Islet precursor cell (in vitro differentiated cells): ENCODE data around the gene OLR1.
A peak's percentile ranks its signal among the peaks of the same experiment; 100 is the strongest.

ENCODE experiments used
- DNase-seq: peaks from one replicate; pipeline ENCODE4 v3.0.0-alpha.2; 2018

Gene OLR1

DNA sequence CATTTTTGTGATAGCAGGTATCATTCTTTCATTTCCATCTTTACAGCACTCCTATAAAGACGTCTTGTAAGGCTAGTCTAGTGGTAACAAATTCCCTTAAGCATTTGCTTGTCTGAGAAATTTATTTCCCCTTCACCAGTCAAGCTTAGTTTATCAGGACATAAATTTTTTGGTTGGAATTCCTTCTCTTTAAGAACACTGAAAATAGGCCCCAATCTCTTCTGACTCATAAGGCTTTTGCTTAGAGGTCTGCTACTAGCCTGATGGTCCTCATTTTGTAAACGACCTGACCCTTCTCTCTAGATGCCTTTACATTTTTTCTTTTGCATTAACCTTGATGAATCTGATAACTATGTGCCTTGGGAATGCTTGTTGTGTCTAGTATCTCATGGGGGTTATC, 20.3 kb downstream of the OLR1 start:
- DNase-seq: no peak

DNA sequence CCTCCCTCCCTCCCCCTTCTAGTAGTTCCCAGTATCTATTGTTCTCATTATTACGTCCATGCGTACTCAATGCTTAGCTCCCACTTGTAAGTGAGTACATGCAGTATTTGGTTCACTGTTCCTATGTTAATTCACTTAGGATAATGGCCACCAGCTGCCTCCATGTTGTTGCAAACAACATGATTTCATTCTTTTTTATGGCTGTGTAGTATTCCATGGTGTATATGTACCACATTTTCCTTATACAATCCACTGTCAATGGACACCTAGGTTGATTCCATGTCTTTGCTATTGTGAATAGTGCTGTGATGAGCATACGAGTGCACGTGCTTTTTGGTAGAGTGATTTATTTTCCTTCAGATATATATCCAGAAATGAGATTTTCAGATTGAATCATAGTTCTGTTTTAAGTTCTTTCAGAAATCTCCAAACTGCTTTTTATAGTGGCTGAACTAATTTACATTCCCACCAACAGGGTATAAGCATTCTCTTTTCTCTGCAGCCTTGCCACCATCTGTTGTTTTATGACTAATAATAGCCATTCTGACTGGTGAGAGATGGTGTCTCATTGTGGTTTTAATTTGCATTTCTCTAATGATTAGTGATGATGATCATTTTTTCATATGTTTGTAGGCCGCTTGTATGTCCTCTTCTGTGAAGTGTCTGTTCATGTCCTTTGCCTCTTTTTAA, 24.1 kb downstream of the OLR1 start:
- no peak for DNase-seq

DNA sequence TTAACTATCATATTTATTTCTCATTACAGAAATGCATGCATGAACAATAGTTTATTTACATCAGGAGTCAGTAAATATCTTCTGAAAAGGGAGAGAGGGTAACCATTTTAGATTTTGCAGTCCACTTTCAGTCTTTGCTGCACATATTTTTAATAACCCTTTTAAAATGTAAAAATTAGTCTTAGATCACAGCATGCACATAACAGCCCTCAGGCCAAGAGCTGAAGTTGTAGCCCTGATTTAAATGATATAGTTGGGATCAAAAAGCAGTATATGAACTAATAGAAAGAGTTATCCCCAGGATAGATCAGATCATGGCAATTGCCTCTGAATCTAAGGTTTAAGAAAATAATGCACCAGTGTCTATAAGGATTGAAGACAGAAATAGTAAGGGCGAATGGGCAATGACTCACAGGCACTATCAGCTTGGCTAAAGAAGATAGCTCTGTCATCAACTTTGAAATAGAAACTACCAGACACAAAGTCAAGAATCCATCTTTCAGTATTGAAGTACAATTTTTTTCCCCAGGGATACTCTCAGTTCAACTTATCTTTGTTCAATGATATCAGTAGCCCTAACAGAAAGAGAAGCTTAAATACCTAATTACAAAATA, 28.8 kb downstream of the OLR1 start:
- no peak for DNase-seq

DNA sequence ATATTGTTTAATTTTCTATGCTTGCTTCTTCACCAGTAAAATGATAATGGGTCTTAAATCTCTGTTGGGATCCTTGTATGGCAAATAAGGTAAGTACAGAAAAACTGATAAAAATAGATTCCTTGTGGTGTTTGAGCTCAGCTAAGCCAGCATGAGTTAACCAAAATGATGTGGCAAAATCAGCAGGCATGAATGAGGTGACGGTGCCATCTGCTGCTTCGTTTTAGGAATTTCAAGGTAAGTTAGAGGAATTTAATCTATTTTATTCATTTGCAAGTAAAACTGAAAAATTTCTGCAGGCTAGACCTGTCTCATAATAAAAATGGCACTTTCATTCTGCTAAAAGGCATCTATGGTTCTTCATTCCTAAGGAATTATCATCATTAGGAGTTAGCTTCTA, 31.9 kb downstream of the OLR1 start:
- peak; percentile 69 for DNase-seq

DNA sequence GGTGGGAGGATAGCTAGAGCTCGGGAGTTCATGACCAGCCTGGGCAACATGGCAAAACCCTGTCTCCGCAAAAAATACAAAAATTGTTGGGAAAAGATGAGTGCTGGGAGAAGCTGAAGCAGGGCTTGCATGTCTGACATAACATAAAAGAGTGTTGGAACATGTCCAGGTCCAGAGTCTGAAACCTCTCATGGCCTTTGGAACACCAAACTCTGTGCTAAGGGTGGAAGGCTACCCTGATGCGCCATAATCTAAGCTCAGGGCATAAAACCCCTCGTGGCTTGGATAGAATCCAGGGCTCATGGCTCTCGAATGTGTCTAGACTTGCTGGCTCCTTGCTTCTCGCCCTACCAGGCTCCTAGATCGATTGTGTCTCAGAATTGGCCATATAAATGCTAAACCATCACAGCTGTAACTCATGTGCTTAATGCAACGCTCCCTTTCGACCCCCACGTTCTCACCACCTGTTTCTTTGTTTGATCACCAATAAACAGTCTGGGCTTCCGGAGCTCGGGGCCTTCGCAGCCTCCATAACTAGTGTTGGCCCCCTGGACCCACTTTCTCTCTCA, 35.2 kb downstream of the OLR1 start:
- no peak for DNase-seq

DNA sequence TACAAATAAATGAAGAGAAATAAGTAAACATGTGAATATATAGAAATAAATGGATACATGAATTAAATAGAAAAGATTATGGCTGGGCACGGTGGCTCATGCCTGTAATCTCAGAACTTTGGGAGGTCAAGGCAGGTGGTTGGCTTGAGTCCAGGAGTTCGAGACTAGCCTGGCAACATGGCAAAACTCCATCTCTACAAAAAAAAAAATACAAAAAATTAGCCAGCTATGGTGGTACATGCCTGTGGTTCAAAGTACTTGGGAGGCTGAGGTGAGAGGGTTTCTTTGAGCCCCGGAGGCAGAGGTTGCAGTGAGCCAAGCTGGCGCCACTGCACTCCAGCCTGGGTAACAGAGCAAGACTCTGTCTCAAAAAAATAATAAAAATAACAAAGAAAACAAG, 36.8 kb downstream of the OLR1 start:
- DNase-seq: no peak

DNA sequence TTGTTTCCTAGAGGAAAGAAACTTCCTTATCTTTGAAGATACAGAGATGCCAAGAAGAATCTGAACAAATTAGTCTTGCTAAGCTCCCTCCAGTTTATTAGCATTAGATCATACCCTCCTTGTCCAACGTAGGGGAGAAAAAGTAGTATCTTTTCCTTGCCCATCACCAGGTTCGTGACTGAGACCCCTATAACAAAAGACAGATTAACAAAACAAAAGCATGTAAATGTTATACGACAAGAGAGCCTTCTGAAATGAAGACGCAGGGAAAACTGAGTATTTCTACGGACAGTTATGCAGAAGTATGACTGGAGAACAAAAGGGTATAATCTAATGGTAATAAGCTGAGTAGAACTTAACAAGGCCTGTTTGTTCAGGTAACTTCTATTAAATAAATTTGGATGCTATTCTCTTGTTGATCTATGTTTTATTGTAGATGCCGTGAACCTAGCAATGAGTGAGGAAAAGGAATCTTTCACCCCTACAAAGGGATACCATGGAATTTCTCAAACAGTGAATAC, 39.0 kb downstream of the OLR1 start:
- no peak for DNase-seq

DNA sequence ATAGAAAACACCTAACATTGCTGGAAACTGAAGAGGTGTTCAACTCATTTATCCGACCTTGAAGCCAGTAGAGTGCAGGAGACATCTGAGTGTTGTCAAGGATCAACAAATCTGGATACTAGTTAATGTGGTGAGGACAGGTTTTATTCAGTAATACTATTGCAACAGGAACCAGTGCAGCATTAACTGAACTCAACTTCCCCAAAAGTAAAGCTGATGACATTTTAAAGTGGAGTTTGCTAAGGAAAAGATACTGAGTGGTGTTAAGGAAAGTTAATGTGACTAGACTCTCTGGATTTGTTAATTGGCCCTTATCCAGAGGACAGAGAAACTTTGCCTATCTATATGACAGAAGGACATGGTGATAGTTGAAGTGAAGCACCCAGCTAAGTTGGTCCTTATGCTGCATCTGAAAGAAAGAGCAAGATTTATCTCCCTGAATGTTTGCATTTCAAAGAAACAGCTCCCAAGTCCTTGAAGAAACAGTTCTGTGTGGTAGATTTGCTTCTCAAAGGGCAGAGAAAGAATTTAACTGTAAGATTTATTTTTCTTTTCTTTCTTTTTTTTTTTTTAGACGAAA, 40.7 kb downstream of the OLR1 start:
- DNase-seq: no peak

DNA sequence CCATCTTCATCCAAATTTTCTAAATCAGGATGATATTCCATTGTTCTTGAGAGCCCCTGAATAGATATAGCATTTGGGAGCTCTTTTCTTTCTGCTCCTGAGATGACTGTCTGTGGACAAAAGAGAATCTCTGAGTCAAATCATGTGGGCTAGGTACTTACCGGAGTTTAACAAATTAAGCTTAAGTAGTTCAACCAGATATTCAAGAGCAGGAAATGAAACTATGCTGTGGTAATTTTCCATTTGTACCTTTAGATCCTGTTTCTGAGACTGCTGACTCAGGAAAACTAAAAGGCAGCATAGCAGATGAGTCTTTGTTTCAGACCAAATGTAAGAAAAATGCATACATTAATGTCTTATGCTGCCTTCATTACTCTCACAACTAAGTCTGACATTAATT, 41.9 kb downstream of the OLR1 start, which contains the start of gene CLEC7A:
TSS of gene CLEC7A (minus strand) at position 158 of the 400 bp plus-strand sequence. CDS start at position 41, 117 bp downstream.
- no peak for DNase-seq

DNA sequence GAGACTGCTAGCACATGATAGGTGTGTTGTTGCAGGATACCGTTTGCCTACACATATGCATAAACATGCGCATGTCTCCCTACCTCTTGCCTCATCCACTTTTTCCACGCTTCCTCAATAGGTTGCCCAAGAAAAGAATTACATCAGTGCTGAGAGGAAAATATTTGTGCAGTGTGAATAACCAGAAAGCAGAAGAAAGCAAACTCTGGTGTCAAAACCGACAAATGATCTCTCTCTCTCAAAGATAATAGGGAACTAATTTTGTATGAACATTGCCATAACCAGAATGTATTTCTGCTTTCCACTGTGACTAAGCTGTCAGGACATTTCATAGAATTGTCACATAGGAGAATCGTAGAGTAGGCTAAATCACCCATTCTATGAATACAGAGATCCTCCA, 43.2 kb downstream of the OLR1 start:
- DNase-seq: no peak

DNA sequence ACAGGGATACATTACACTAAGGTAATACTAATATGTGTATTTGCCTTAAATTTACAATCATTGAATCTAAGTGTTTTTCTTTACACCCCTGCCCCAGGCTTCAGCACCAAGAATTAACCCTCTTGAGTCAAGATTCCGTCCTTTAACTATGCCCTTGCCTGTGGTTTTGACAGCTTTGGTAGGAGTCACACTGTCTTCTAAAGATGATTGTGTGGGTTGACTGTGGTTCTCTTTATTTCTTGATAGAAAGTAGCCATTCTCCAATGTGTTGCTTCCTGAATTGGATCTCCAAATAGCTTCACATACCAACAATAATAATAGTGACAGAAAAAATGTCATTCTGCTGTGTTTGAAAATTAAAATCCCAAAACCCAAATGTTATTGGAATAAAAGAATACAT, 45.5 kb downstream of the OLR1 start:
- DNase-seq: no peak

DNA sequence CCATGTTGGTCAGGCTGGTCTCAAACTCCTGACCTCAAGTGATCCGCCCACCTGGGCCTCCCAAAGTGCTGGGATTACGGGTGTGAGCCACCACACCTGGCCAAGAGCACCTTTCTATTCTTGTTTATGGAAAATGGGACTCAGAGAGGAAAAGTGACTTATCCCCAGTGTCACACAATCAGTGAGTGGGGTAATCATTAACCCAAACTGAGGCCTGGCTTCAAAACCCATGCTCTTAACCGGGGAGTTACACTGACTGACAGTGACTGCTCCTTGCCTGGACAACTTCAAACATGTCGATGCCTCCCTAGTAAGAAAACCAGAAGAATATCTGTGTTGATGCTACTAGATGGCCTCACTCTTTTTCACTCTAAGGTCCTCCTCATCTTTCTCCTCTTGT, 49.2 kb downstream of the OLR1 start:
- no peak for DNase-seq

DNA sequence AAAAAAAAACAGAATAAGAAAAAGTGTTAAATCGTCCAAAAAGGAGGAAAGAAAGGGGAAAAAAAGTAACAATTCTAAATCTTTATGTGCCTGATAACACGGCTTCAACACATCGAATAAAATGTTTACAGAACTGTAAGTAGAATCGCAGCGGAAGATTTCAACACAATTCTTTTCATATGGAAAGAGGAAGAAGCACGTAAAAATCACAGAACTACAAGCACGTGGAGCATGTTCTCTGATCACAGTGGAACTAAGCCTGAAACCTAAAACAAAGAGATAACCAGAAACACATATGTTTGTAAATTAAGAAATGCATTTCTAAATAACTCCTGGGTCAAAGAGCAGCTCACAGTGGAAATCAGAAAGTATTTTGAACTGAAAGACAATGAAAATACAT, 50.7 kb downstream of the OLR1 start:
- DNase-seq: no peak

DNA sequence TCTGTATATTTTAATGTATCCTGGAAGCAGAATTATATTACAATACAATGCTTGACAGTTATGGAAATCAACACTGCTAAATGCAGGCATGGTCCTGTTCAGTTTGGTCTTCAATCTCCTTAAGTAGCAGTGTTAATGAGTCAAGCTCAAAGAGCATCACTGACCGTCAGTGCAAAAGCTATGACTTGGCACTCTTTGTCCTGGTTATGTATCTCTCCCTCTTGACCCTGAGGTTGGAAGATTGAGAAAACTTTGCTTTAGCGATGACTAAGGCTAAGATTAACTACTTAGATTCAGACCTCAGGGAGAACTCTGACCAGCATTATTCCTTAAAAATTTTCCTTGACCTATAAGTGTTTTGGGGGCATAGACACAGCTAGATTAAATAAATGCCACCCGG, 52.9 kb downstream of the OLR1 start:
- DNase-seq: no peak

DNA sequence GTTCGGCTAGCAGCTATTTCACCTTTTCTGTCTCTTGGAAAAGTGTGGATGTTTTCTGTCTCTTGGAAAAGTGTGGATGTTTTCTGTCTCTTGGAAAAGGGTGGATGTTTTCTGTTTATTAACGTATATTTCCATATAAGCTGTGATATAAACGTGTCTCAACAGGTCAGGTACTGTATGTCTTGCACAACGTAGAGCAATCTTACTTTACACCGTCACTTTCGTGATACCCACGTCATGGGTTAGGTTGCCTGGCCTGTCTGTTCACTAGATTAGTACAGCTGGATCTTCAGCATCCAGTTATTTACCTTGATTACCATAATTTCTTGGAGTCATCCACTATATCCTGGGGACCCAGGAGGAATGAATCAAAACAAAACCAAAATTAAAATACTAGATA, 56.0 kb downstream of the OLR1 start:
- DNase-seq: no peak

DNA sequence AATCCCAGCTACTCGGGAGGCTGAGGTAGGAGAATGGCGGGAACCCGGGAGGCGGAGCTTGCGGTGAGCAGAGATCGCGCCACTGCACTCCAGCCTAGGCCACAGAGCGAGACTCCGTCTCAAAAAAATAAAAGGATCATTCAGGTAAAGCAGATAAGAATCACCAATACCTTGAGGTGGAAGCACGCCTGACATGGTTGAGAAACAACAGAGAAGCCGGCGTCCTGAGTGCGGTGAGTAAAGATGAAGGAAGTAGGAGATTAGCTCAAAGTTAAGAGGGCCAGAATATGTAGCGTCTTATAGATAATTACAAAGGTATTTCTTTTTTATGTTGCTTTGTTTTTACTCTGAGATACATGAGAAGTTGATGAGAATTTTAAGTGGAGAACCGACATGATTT, 56.6 kb downstream of the OLR1 start:
- DNase-seq: no peak

DNA sequence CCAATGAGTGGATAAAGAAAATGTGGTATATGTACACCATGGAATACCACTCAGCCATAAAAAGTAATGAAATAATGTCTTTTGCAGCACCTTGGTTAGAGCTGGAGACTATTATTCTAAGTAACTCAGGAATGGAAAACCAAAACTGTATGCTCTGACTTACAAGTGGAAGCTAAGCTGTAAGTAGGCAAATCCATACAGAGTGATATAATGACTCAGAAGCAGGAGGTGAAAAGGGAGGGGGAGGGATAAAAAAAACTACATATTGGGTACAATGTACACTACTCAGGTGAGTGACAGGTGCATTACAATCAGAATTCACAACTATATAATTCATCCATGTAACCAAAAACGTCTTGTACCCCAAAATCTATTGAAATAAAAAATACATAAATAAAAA, 58.0 kb downstream of the OLR1 start:
- no peak for DNase-seq

DNA sequence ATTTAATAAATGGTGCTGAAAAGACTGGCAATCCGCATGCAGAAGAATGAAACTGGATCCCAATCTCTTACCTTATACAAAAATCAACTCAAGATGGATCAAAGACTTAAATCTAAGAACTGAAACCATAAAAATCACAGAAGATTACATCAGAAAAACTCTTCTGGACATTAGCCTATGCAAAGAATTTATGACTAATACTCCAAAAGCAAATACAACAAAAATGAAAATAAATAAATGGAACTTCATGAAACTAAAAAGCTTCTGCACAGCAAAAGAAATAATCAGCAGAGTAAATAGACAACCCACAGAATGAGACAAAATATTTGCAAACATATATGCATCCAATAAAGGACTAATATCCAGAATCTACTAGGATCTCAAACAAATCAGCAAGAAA, 58.9 kb downstream of the OLR1 start:
- DNase-seq: no peak

DNA sequence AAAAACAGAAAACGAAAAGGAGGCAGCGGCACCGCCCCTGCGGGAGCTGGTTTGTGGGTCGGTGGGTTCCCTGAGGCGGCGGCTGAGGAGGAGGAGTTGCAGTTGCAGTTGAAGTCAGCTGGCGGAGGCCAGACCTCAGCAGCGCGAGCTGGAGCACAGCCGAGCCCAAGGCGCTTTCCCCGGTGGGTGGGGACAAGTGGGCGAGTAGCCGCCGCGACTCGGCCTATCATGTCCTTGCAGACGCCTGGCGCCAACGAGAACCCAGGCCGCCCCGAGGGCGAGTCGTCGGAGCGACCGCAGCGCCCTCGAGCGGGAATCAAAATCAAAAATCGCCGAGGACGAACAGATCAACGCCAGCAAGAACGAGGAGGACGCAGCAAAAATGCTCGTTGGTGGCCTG, 60.5 kb downstream of the OLR1 start:
- peak; percentile 49 for DNase-seq

DNA sequence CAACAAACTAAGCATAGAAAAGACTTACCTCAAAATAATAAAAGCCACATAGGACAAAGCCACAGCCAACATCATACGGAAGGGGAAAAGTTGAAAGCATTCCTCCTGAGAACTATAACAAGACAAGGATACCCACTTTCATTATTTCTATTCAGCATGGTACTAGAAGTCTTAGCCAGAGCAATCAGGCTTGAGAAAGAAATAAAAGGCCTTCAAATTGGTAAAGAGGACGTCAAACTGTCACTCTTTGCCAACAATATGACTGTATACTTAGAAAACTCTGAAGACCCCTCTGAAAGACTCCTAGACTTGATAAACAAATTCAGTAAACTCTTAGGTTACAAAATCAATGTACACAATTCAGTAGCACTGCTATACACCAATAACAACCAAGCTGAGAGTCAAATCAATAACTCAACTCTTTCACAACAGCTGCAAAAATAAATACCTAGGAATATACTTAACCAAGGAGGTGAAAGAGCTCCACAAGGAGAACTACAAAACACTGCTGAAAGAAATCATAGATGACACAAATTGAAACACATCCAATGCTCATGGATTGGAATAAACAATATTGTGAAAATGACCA, 61.6 kb downstream of the OLR1 start:
- no peak for DNase-seq
